Measurements from ENCODE around the gene PSMA7. TPM values are rescaled to one million over a fixed set of nuclear protein-coding genes. Genes with fewer than 3 reads are reported as not detected.

The PSMA7 gene
- total and polyA plus RNA-seq, 2 of the 8 experiments (the other 6 are each of a cell fraction or from before 2014, with no cell fraction given), result 361 to 648 TPM

GRCh38 chr20:62114894-62115293 is 28.3 kb downstream of the PSMA7 start (continued):
- TF ChIP-seq TAF1 (IDR thresholded peaks at IDR 0.05; ENCODE audit: low read depth, low read length) (no peak), YY1 (IDR thresholded peaks at IDR 0.05; ENCODE audit: low read depth, low read length) (no peak)
